ENCODE results near the gene SPP2.

SPP2 gene

GRCh38 chr2:234066587-234066986 lies 16.1 kb downstream of the SPP2 start:
- Mint-ChIP-seq H3K27ac (no peak overlapping the region), H3K4me3 (no peak overlapping the region), H3K4me1 (no peaks in the 10 kb centered on the region), H3K36me3 (no peaks in the 10 kb centered on the region), H3K9me3 (peaks cover 6% of the 10 kb centered on the region), H3K27me3 (peaks cover 29% of the 10 kb centered on the region)
- no peak for ATAC-seq

GRCh38 chr2:234071664-234072063 lies 21.2 kb downstream of the SPP2 start:
- no peak overlapping the region for H3K4me3 Mint-ChIP-seq
- H3K27me3 Mint-ChIP-seq: peaks cover 41% of the 10 kb centered on the region
- H3K27ac Mint-ChIP-seq: no peak overlapping the region
- ATAC-seq: peak; percentile 70
- H3K4me1 Mint-ChIP-seq: no peaks in the 10 kb centered on the region
- no peaks in the 10 kb centered on the region for H3K36me3 Mint-ChIP-seq
- H3K9me3 Mint-ChIP-seq: peaks cover 6% of the 10 kb centered on the region

- H3K4me3 Mint-ChIP-seq: no peak overlapping the region
- no peak overlapping the region for H3K27ac Mint-ChIP-seq
- no peak for ATAC-seq
- no peaks in the 10 kb centered on the region for H3K36me3 Mint-ChIP-seq
- no peaks in the 10 kb centered on the region for H3K4me1 Mint-ChIP-seq
- peaks cover 46% of the 10 kb centered on the region for H3K27me3 Mint-ChIP-seq
- H3K9me3 Mint-ChIP-seq: peaks cover 6% of the 10 kb centered on the region
Measured at GRCh38 chr2:234072454-234072853, 22.0 kb downstream of the SPP2 start.

- no peak for ATAC-seq
- H3K4me1 Mint-ChIP-seq: no peaks in the 10 kb centered on the region
- H3K4me3 Mint-ChIP-seq: no peak overlapping the region
- H3K27ac Mint-ChIP-seq: no peak overlapping the region
- peaks cover 34% of the 10 kb centered on the region for H3K27me3 Mint-ChIP-seq
- H3K36me3 Mint-ChIP-seq: no peaks in the 10 kb centered on the region
- H3K9me3 Mint-ChIP-seq: peaks cover 3% of the 10 kb centered on the region
Measured at GRCh38 chr2:234074751-234075517, 24.4 kb downstream of the SPP2 start.

- no peak overlapping the region for H3K4me3 Mint-ChIP-seq
- no peaks in the 10 kb centered on the region for H3K4me1 Mint-ChIP-seq
- peaks cover 29% of the 10 kb centered on the region for H3K27me3 Mint-ChIP-seq
- no peak for ATAC-seq
- no peaks in the 10 kb centered on the region for H3K9me3 Mint-ChIP-seq
- H3K36me3 Mint-ChIP-seq: no peaks in the 10 kb centered on the region
- no peak overlapping the region for H3K27ac Mint-ChIP-seq
Measured at GRCh38 chr2:234075518-234075915, 25.0 kb downstream of the SPP2 start.

GRCh38 chr2:234075947-234076346 lies 25.4 kb downstream of the SPP2 start:
- no peak overlapping the region for H3K4me3 Mint-ChIP-seq
- H3K36me3 Mint-ChIP-seq: no peaks in the 10 kb centered on the region
- H3K4me1 Mint-ChIP-seq: no peaks in the 10 kb centered on the region
- ATAC-seq: no peak
- peaks cover 26% of the 10 kb centered on the region for H3K27me3 Mint-ChIP-seq
- no peak overlapping the region for H3K27ac Mint-ChIP-seq
- H3K9me3 Mint-ChIP-seq: peaks cover under 1% of the 10 kb centered on the region

- H3K4me3 Mint-ChIP-seq: no peak overlapping the region
Measured at GRCh38 chr2:234076451-234076850, 25.9 kb downstream of the SPP2 start.

GRCh38 chr2:234078129-234078528 lies 27.6 kb downstream of the SPP2 start:
- no peaks in the 10 kb centered on the region for H3K36me3 Mint-ChIP-seq
- ATAC-seq: no peak

More at GRCh38 chr2:234076451-234076850, 25.9 kb downstream of the SPP2 start:
- Mint-ChIP-seq H3K36me3 (no peaks in the 10 kb centered on the region), H3K27ac (no peak overlapping the region), H3K27me3 (peaks cover 31% of the 10 kb centered on the region), H3K9me3 (peaks cover 3% of the 10 kb centered on the region), H3K4me1 (no peaks in the 10 kb centered on the region)
- no peak for ATAC-seq

GRCh38 chr2:234081970-234082822 lies 31.7 kb downstream of the SPP2 start:
- H3K9me3 Mint-ChIP-seq: peaks cover 3% of the 10 kb centered on the region
- no peak overlapping the region for H3K27ac Mint-ChIP-seq
- H3K36me3 Mint-ChIP-seq: no peaks in the 10 kb centered on the region
- ATAC-seq: no peak
- H3K4me3 Mint-ChIP-seq: no peak overlapping the region
- peaks cover 22% of the 10 kb centered on the region for H3K4me1 Mint-ChIP-seq
- peaks cover 53% of the 10 kb centered on the region for H3K27me3 Mint-ChIP-seq

More at GRCh38 chr2:234078129-234078528, 27.6 kb downstream of the SPP2 start:
- Mint-ChIP-seq H3K4me3 (no peak overlapping the region), H3K9me3 (peaks cover 3% of the 10 kb centered on the region), H3K27ac (no peak overlapping the region), H3K27me3 (peaks cover 47% of the 10 kb centered on the region), H3K4me1 (peaks cover 3% of the 10 kb centered on the region)

GRCh38 chr2:234083572-234084348 lies 33.3 kb downstream of the SPP2 start:
- Mint-ChIP-seq H3K4me3 (peak overlapping the region; percentile 16), H3K9me3 (peaks cover 10% of the 10 kb centered on the region), H3K27me3 (peaks cover 67% of the 10 kb centered on the region), H3K4me1 (peaks cover 22% of the 10 kb centered on the region), H3K27ac (no peak overlapping the region), H3K36me3 (no peaks in the 10 kb centered on the region)
- ATAC-seq: peak; percentile 82

GRCh38 chr2:234091432-234091879 lies 41.0 kb downstream of the SPP2 start:
- Mint-ChIP-seq H3K27me3 (peaks cover 66% of the 10 kb centered on the region), H3K27ac (no peak overlapping the region), H3K36me3 (no peaks in the 10 kb centered on the region), H3K4me3 (no peak overlapping the region), H3K9me3 (peaks cover 14% of the 10 kb centered on the region), H3K4me1 (peaks cover 5% of the 10 kb centered on the region)
- no peak for ATAC-seq

- H3K9me3 Mint-ChIP-seq: peaks cover 14% of the 10 kb centered on the region
- H3K27me3 Mint-ChIP-seq: peaks cover 62% of the 10 kb centered on the region
- H3K27ac Mint-ChIP-seq: no peak overlapping the region
- no peaks in the 10 kb centered on the region for H3K36me3 Mint-ChIP-seq
- ATAC-seq: no peak
- H3K4me1 Mint-ChIP-seq: peaks cover 5% of the 10 kb centered on the region
- no peak overlapping the region for H3K4me3 Mint-ChIP-seq
Measured at GRCh38 chr2:234091883-234092282, 41.4 kb downstream of the SPP2 start.

GRCh38 chr2:234092344-234092743 lies 41.8 kb downstream of the SPP2 start:
- peaks cover 5% of the 10 kb centered on the region for H3K4me1 Mint-ChIP-seq
- H3K4me3 Mint-ChIP-seq: no peak overlapping the region
- no peak for ATAC-seq
- H3K9me3 Mint-ChIP-seq: peaks cover 14% of the 10 kb centered on the region
- H3K27ac Mint-ChIP-seq: no peak overlapping the region
- H3K27me3 Mint-ChIP-seq: peaks cover 58% of the 10 kb centered on the region
- H3K36me3 Mint-ChIP-seq: no peaks in the 10 kb centered on the region

GRCh38 chr2:234095301-234095700 lies 44.8 kb downstream of the SPP2 start:
- no peak overlapping the region for H3K27ac Mint-ChIP-seq
- no peaks in the 10 kb centered on the region for H3K36me3 Mint-ChIP-seq
- H3K27me3 Mint-ChIP-seq: peaks cover 38% of the 10 kb centered on the region
- ATAC-seq: no peak
- peaks cover 8% of the 10 kb centered on the region for H3K9me3 Mint-ChIP-seq
- peaks cover 21% of the 10 kb centered on the region for H3K4me1 Mint-ChIP-seq
- H3K4me3 Mint-ChIP-seq: no peak overlapping the region

- Mint-ChIP-seq H3K27me3 (peaks cover 41% of the 10 kb centered on the region), H3K4me1 (peaks cover 21% of the 10 kb centered on the region), H3K27ac (no peak overlapping the region), H3K36me3 (no peaks in the 10 kb centered on the region), H3K9me3 (peaks cover 8% of the 10 kb centered on the region), H3K4me3 (no peak overlapping the region)
- no peak for ATAC-seq
Measured at GRCh38 chr2:234096164-234096563, 45.7 kb downstream of the SPP2 start.

All from stimulated activated memory B cell treated with anti-CD40 and anti-IgM and Interleukin-4, amounts not matched to agents 10 μg/mL and 1 μg/mL and 100 μg/mL, for 72 hours (primary cell).